ENCODE measurements around the gene ANKRD33B. TPM values are rescaled to one million over a fixed set of nuclear protein-coding genes. Genes with fewer than 3 reads are reported as not detected.
A peak's percentile ranks its signal among the peaks of the same experiment; 100 is the strongest.

Gene ANKRD33B
- total and polyA plus RNA-seq, 2 of the 8 experiments (the other 6 are each of a cell fraction or from before 2014, with no cell fraction given): 6.9 to 20.6 TPM

DNA sequence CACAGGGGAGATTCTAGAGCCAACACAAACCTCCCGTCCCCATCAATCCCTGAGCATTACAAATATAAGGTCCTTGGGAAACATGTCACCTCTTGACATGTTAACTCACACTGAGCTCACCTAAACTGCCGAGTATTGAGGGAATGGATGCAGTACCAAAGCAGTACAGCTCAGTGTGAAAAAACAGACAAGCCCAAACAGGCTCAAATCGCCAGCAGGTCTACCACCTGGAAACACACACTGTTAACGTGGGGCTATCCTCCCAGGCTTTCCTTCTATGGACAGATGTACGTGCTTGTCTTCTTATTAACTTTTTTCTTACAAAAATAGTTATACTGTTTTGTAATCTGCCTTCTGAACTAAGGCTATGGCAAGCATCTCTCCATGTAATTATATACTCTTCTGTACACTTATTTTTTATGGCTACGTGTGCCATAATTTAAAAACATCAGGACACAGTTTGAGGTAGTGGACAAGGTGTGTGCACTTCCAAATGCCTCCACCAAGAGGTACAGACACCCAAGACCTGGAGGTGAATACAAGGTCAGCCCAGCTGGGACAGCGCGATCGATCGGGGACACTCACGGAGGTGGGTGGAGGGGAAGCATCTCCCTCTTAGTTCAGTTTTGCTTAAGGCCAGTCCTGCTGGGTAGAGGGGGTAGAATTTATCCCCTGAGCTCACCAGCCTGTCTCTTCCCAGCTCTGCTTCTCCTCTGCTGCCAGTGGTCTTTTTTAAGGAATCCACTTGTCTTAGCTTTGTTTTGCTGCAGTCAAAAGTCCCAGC, 120.6 kb downstream of the ANKRD33B start:
- Histone ChIP-seq H4K91ac (replicated peaks; ENCODE audit: insufficient read length, low read length) (peak overlapping the region; percentile 72), H3K79me2 (ENCODE audit: control insufficient read depth in 1 of 2, insufficient read depth in 2 of 2, low read length in 2 of 2) (peaks cover 0 to 3% of the 10 kb centered on the region in 2 experiments; a peak in 1 of 4 replicates), H3K27ac (ENCODE audit: low read depth, low read length) (no peak overlapping the region), H2AFZ (ENCODE audit: low read length) (no peak overlapping the region), H3K4ac (replicated peaks; ENCODE audit: insufficient read length, low read depth, low read length) (no peak overlapping the region), H3K23me2 (ENCODE audit: low read depth, low read length) (no peaks in the 10 kb centered on the region), H2BK120ac (replicated peaks; ENCODE audit: low read depth, low read length) (no peak overlapping the region), H3K4me2 (ENCODE audit: insufficient read depth in 1 of 2, low read depth in 2 of 2, low read length in 2 of 2) (no peak overlapping the region), H2BK15ac (ENCODE audit: low read length) (no peak overlapping the region), H2BK12ac (ENCODE audit: low read depth, low read length) (no peak overlapping the region), H4K8ac (ENCODE audit: extremely low read depth, insufficient read depth, low read length) (no peak overlapping the region), H3K4me1 (replicated peaks in 1 of 4; ENCODE audit: control insufficient read depth in 3 of 4, insufficient read depth in 4 of 4, low read length in 3 of 4) (peaks cover 0 to 11% (median 3%) of the 10 kb centered on the region in 4 experiments; a peak in 6 of 7 replicates), H3K56ac (replicated peaks; ENCODE audit: insufficient read length, low read depth, low read length) (no peak overlapping the region), H3K18ac (ENCODE audit: extremely low read depth, low read length) (no peak overlapping the region), H4K5ac (ENCODE audit: insufficient read length, low read depth, low read length) (no peak overlapping the region), H3K36me3 (ENCODE audit: control insufficient read depth in 2 of 4, insufficient read depth in 4 of 4, low read length in 3 of 4) (0 out of 8 replicates have a peak, but pooled peaks cover 0 to 3% (median 3%) of the 10 kb centered on the region in 4 experiments), H2BK20ac (ENCODE audit: low read length) (no peak overlapping the region), H3K9me3 (ENCODE audit: insufficient read depth in 2 of 2, low read depth in 1 of 2, low read length in 1 of 2) (no peaks in the 10 kb centered on the region), H2BK5ac (ENCODE audit: low read depth, low read length) (no peak overlapping the region), H3K79me1 (ENCODE audit: low read depth, low read length) (no peaks in the 10 kb centered on the region; the same call in 1 of the 2 replicates), H3K23ac (ENCODE audit: insufficient read length) (no peak overlapping the region), H3K4me3 (ENCODE audit: extremely low read depth in 1 of 4, insufficient read depth in 2 of 4, low read depth in 3 of 4, low read length in 4 of 4) (no peak overlapping the region), H2AK5ac (ENCODE audit: low read depth, low read length) (no peak overlapping the region), H3K9ac (replicated peaks in 1 of 4; ENCODE audit: extremely low read depth in 1 of 4, low read depth in 3 of 4, low read length in 3 of 4) (no peak overlapping the region), H3K27me3 (replicated peaks in 1 of 4; ENCODE audit: control insufficient read depth in 3 of 4, extremely low read depth in 1 of 4, insufficient read depth in 3 of 4, low read length in 3 of 4) (no peaks in the 10 kb centered on the region), H3K14ac (ENCODE audit: insufficient read length) (no peak overlapping the region), H4K20me1 (replicated peaks in 1 of 2; ENCODE audit: control insufficient read depth in 1 of 2, insufficient read depth in 2 of 2, low read length in 2 of 2) (peaks cover 0 to 2% of the 10 kb centered on the region in 2 experiments)
- FAIRE-seq (no peak), DNase-seq (ENCODE audit: low read depth in 1 of 2, low spot score in 2 of 2) (no peak)
- 86% methylated on average over 11 of the region's 11 CpGs; no CpG with 5 or more reads in 1 of the 2 experiments for WGBS, 2 experiments (ENCODE audit: extremely low coverage in 1 of 2, insufficient coverage in 1 of 2, insufficient read length in 1 of 2, insufficient replicate concordance in 2 of 2, low coverage in 1 of 2, low lambda C conversion rate in 2 of 2, missing lambda C conversion rate in 1 of 2)
- no peak for TF ChIP-seq TAF7 (optimal IDR thresholded peaks at IDR 0.05; ENCODE audit: borderline replicate concordance, low read depth, low read length)
- TF ChIP-seq EGR1 (IDR thresholded peaks at IDR 0.05; ENCODE audit: borderline replicate concordance, low read depth, low read length): no peak
- CTCF ChIA-PET (ENCODE audit: partially characterized antibody): interaction anchor here (0.6 to 4.8 kb wide), 13 partner anchors 9 to 231 kb away, joined by 3 to 35 read pairs (median 4); no protein-coding TSS in a partner anchor
- POLR2A ChIA-PET (ENCODE audit: partially characterized antibody): no interaction called here
